K562 treated with DMSO at 1 percent for 48 hours (cell line): ENCODE results near the gene COL4A6. TPM values are rescaled to one million over a fixed set of nuclear protein-coding genes. Genes with fewer than 3 reads are reported as not detected.

ENCODE experiments used
- total RNA-seq: library from RNA; unstranded; fragments of 300-600 nt; gene quantifications from 2 replicates; pipeline ENCODE4 v1.2.3, GENCODE V29; 2022; ENCODE audit warnings: low replicate concordance; ENCODE audit errors: extremely low read depth

The COL4A6 gene
- total RNA-seq: not detected in 2 replicates

DNA sequence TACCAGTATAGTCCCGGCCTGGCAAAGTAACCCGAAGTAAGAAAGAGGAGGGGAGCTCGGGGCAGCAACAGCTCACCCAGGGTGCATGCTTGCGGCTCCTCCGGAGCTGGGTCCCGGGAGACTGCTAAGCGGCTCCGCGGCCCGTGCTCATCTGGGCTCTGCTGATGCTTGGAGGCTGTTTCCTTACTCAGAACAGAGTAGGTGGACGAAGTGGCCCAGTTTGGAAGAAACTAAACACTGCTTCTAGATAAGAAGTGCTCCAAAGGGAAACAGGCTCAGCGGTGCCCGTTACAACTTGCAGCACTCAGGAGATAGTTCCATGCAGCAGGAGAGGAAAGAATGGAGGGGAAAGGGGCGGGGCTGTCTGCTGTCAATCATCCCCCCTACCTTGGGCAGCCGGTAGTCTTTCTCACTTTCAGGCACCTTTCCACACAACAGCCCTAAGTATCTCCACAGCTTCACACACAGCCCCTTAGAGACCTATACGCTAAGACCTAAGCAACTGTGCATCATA lies at the start of gene COL4A6:
TSS of gene COL4A6 (minus strand) at position 313 of the 514 bp plus-strand sequence. CDS start at position 87, 226 bp downstream.

DNA sequence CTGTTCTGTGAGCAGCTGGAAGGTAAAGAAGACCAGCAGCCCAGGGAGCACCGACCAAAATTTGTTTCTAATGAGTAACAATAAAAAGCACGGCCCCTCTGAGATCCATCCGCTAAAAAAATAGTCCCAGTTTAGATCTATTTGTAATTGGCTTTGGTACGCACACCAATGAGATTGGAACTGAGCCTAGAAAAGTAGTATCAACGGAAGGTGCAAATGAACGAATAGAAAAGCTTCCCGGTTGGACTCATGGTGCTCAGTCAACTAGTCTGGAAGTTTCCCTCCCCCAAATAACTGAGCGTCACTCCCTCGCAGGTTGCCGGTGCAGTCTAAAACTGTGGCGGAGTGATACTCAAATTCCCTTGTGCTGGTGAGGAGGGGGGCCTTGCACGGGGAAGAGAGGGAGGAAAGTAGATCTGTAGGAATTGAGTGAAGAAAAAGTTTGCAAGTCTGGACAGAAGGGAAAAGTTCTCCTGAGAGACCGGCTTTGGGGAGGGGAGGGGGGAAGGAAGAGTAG lies 1.3 kb upstream of the COL4A6 start, which contains the start of gene COL4A5:
TSS of gene COL4A5 (plus strand) at position 413 of the 517 bp plus-strand sequence. CDS start 288 bp downstream, outside the sequence.

Other genes with a start within 250 kb of the COL4A6 start
- gene COL4A5, start 1.4 kb upstream of the COL4A6 start, total RNA-seq: not detected in 2 replicates